Measurements from ENCODE around the gene OR14I1.

Gene OR14I1

DNA sequence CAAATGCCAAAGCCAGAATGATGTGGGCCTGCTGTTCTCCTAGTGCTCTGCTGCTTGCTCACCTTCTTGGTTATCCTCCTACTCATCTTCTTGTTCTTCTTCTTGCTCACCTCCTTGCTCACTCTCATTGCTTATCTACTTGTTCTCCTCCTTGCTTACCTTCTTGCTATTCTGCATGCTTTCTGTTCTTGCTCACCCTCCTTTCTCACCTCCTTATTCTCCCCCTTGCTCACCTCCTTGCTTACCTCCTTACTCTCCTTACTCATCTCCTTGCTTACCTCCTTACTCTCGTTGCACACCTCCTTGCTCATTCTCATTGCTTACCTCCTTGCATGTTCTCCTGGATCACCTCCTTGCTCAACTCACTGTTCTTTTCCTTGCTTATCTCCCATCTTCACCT is at the start of gene OR14I1:
Gene OR14I1 (minus strand): TSS at position 53 of the 400 bp plus-strand sequence.
- H3K4me3 Mint-ChIP-seq, result no peak within 1 kb of the TSS
- no peaks in the 10 kb centered on the region for H3K36me3 Mint-ChIP-seq (ENCODE audit: low read depth)
- intact Hi-C loops (cut with micrococcal nuclease), result loop anchor here (5.0 kb wide), 1 partner anchor 80 kb away; no protein-coding TSS in a partner anchor
- H3K27ac Mint-ChIP-seq, result no peak within 1 kb of the TSS
- peaks cover 6% of the 10 kb centered on the region for H3K4me1 Mint-ChIP-seq (ENCODE audit: low read depth)
- H3K27me3 Mint-ChIP-seq, result no peaks in the 10 kb centered on the region
- no peaks in the 10 kb centered on the region for H3K9me3 Mint-ChIP-seq

DNA sequence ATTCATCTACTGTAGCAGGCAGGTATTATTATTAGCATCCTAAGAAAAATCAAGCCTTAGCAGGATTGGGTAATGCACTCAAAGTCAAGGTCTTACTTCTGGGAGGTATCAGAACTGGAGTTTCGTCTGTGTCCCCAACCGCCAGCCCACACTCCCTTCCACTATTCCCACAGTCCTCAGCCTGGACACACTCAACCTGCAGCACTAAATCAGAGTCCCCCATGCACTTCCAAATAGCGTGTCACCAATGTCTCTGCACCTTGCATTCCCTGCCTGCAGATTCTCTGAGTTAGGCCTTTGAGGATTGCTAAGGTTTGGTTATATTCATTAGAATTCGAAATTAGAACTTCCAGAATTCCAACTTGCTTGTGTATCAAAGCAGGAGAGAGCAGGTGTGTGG is 49.1 kb upstream of the OR14I1 start:
- Mint-ChIP-seq H3K4me1 (ENCODE audit: low read depth) (peaks cover 11% of the 10 kb centered on the region), H3K27ac (no peak overlapping the region), H3K27me3 (no peaks in the 10 kb centered on the region), H3K9me3 (no peaks in the 10 kb centered on the region), H3K36me3 (ENCODE audit: low read depth) (no peaks in the 10 kb centered on the region), H3K4me3 (no peak overlapping the region)
- intact Hi-C loops (cut with micrococcal nuclease), result no loop called here

- no peaks in the 10 kb centered on the region for H3K27me3 Mint-ChIP-seq
- no peaks in the 10 kb centered on the region for H3K36me3 Mint-ChIP-seq (ENCODE audit: low read depth)
- H3K4me3 Mint-ChIP-seq, result no peak overlapping the region
- no peaks in the 10 kb centered on the region for H3K9me3 Mint-ChIP-seq
- intact Hi-C loops (cut with micrococcal nuclease), result no loop called here
- H3K27ac Mint-ChIP-seq, result no peak overlapping the region
- peaks cover 11% of the 10 kb centered on the region for H3K4me1 Mint-ChIP-seq (ENCODE audit: low read depth)
These were observed 48.6 kb upstream of the OR14I1 start for GRCh38 chr1:248751142-248751541.

DNA sequence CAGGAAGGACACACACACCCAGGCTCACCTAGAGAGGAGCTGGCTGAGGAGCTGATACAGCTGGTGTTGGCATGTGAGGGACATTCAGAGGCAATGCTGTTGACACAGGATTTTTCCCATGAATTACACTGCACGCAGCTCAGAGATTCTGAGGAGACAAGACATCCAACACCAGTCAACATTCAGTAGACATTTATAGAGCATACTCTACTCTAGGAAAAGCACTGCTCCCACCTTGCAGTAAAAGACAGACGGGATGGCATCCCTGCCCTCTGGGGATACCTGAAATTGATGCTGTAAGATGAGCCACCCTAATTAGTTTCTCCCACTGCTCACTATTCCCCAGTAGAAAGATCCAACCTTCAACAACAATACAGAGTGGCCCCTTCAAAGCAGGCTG is 47.9 kb upstream of the OR14I1 start:
- Mint-ChIP-seq H3K27me3 (no peaks in the 10 kb centered on the region), H3K4me1 (ENCODE audit: low read depth) (peaks cover 11% of the 10 kb centered on the region), H3K4me3 (no peak overlapping the region), H3K27ac (no peak overlapping the region), H3K9me3 (no peaks in the 10 kb centered on the region), H3K36me3 (ENCODE audit: low read depth) (no peaks in the 10 kb centered on the region)
- intact Hi-C loops (cut with micrococcal nuclease), result no loop called here

GRCh38 chr1:248748211-248748610 is 45.6 kb upstream of the OR14I1 start:
- H3K36me3 Mint-ChIP-seq (ENCODE audit: low read depth), result no peaks in the 10 kb centered on the region
- no peaks in the 10 kb centered on the region for H3K9me3 Mint-ChIP-seq
- no peak overlapping the region for H3K27ac Mint-ChIP-seq
- H3K27me3 Mint-ChIP-seq, result no peaks in the 10 kb centered on the region
- H3K4me3 Mint-ChIP-seq, result no peak overlapping the region
- peaks cover 11% of the 10 kb centered on the region for H3K4me1 Mint-ChIP-seq (ENCODE audit: low read depth)
- intact Hi-C loops (cut with micrococcal nuclease), result no loop called here

DNA sequence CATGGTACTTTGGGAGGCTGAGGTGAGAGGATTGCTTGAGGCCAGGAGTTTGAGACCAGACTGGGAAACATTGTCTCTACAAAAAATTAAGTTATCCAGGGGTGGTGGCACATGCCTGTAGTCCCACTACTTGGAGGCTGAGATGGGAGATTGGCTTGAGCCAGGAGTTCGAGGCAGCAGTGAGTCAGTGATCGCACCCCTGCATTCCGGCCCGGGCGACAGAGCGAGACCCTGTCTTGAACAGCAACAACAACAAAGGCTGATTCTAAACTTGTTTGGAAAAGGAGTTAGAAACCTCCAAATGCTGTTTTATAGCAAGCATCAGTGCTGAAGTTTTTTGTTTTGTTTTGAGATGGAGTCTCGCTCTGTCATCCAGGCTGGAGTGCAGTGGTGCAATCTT is 38.3 kb upstream of the OR14I1 start:
- Mint-ChIP-seq H3K27me3 (no peaks in the 10 kb centered on the region), H3K36me3 (ENCODE audit: low read depth) (no peaks in the 10 kb centered on the region)

GRCh38 chr1:248739572-248740205 is 37.1 kb upstream of the OR14I1 start:
- Mint-ChIP-seq H3K4me1 (ENCODE audit: low read depth) (peaks cover 26% of the 10 kb centered on the region), H3K36me3 (ENCODE audit: low read depth) (no peaks in the 10 kb centered on the region), H3K27ac (no peak overlapping the region), H3K4me3 (no peak overlapping the region), H3K27me3 (no peaks in the 10 kb centered on the region), H3K9me3 (peaks cover 9% of the 10 kb centered on the region)
- intact Hi-C loops (cut with micrococcal nuclease), result no loop called here

More for the DNA sequence above, 38.3 kb upstream of the OR14I1 start:
- intact Hi-C loops (cut with micrococcal nuclease), result no loop called here
- Mint-ChIP-seq H3K4me1 (ENCODE audit: low read depth) (peaks cover 26% of the 10 kb centered on the region), H3K4me3 (no peak overlapping the region), H3K9me3 (no peaks in the 10 kb centered on the region), H3K27ac (no peak overlapping the region)

GRCh38 chr1:248737457-248737856 is 34.9 kb upstream of the OR14I1 start:
- H3K4me1 Mint-ChIP-seq (ENCODE audit: low read depth), result peaks cover 43% of the 10 kb centered on the region
- no peak overlapping the region for H3K4me3 Mint-ChIP-seq
- peak overlapping the region; percentile 74 for H3K27ac Mint-ChIP-seq
- intact Hi-C loops (cut with micrococcal nuclease), result no loop called here
- no peaks in the 10 kb centered on the region for H3K27me3 Mint-ChIP-seq
- H3K36me3 Mint-ChIP-seq (ENCODE audit: low read depth), result no peaks in the 10 kb centered on the region
- peaks cover 9% of the 10 kb centered on the region for H3K9me3 Mint-ChIP-seq

GRCh38 chr1:248736977-248737376 is 34.4 kb upstream of the OR14I1 start:
- Mint-ChIP-seq H3K9me3 (peaks cover 9% of the 10 kb centered on the region), H3K4me1 (ENCODE audit: low read depth) (peaks cover 43% of the 10 kb centered on the region), H3K36me3 (ENCODE audit: low read depth) (no peaks in the 10 kb centered on the region), H3K27ac (peak overlapping the region; percentile 74), H3K4me3 (peak overlapping the region; percentile 49), H3K27me3 (no peaks in the 10 kb centered on the region)
- intact Hi-C loops (cut with micrococcal nuclease), result no loop called here

DNA sequence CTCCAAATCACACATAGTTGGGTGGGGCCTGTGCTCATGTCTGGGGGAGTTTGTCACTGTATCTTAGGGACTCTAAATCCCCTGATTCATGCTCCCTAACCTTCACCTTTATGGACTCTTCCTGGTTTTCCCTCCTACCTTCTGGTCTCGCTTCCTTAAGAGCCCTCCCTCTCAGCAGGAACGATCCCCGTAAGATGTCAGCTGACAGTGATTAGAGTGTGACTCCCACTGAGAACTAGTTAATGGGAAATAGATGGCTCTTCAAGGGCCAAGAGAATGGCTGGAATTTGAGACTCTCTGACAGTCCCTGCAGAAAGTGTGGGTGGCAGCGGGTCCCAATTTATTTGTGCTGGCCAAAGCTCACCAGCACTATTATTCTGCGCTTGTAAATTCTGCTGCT is 31.0 kb upstream of the OR14I1 start:
- Mint-ChIP-seq H3K27ac (no peak overlapping the region), H3K9me3 (peaks cover 9% of the 10 kb centered on the region), H3K27me3 (no peaks in the 10 kb centered on the region), H3K4me1 (ENCODE audit: low read depth) (peaks cover 28% of the 10 kb centered on the region), H3K4me3 (no peak overlapping the region), H3K36me3 (ENCODE audit: low read depth) (no peaks in the 10 kb centered on the region)
- intact Hi-C loops (cut with micrococcal nuclease), result no loop called here

DNA sequence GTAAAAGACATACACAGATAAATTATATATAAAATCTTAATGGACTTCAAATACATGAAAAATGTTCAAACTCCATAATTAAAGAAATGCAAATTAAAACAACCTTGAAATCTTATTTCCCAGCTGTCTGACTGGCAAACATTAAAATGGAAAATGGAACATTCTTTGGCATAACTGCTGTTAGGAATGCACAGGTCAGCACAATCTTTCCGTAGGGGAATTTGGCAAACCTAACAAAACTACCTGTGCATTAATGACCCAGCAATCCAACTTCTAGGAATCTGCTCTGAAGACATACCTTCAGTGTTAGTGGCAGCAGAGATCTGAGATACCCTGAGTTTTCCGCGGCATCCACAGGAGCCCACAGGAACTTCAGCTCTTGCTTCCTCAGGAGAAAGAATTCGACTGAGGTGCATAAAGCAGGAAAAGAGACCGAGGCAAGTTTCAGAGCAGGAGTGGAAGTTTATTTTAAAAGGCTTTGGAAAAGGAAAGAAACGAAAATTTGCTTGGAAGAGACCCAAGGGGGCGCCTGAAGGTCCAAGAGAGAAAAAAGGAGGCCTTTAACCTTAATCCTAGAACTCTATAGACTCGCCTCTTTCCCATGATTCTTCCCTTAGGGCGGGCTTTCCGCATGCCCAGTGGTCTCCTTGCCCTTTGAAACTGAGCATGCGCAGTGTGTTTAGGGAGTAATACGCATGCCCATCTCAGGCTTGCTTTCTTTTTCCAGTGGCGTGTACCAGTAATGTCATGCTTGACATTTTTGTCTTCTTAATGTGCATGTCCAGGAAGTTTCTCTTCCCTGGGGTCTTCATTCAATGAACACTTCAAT is 28.2 kb upstream of the OR14I1 start:
- peaks cover 17% of the 10 kb centered on the region for H3K4me1 Mint-ChIP-seq (ENCODE audit: low read depth)

GRCh38 chr1:248714248-248714647 is 11.7 kb upstream of the OR14I1 start:
- intact Hi-C loops (cut with micrococcal nuclease), result no loop called here
- Mint-ChIP-seq H3K36me3 (ENCODE audit: low read depth) (peaks cover 7% of the 10 kb centered on the region), H3K27me3 (peaks cover 2% of the 10 kb centered on the region), H3K27ac (no peak overlapping the region), H3K9me3 (peaks cover 42% of the 10 kb centered on the region), H3K4me3 (no peak overlapping the region), H3K4me1 (ENCODE audit: low read depth) (peaks cover 27% of the 10 kb centered on the region)

More for the DNA sequence above, 28.2 kb upstream of the OR14I1 start:
- intact Hi-C loops (cut with micrococcal nuclease), result no loop called here
- H3K9me3 Mint-ChIP-seq, result peaks cover 9% of the 10 kb centered on the region
- no peaks in the 10 kb centered on the region for H3K36me3 Mint-ChIP-seq (ENCODE audit: low read depth)
- no peak overlapping the region for H3K27ac Mint-ChIP-seq
- no peak overlapping the region for H3K4me3 Mint-ChIP-seq
- H3K27me3 Mint-ChIP-seq, result no peaks in the 10 kb centered on the region

DNA sequence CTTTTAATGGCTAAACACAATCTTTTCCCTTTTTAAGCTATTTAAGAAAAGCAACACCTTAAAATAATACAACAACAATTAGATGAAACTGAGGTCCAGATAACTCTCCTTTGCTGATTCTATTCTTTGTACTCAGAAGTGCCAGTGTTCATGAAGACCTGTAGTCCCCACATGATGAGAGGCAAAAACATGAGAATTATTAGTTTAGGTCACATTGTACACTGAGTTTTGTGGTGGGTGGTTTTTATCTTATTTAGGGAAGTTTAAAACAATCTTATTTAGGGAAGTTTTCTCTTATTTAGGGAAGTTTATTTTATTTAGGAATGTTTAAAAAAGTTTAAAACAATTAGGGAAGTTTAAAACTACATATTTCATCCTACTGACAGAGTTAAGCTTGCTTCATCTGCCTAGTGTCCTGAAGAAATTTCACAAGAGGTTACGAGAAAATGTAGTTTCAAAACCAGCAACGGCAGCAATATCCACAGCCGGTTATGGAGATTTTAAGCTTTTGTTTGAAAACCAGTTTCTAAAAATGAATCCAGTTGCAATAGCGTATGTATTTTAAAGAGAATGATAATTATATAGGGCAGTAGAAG is 7.8 kb upstream of the OR14I1 start:
- peaks cover 26% of the 10 kb centered on the region for H3K9me3 Mint-ChIP-seq
- H3K4me1 Mint-ChIP-seq (ENCODE audit: low read depth), result peaks cover 41% of the 10 kb centered on the region
- H3K4me3 Mint-ChIP-seq, result peak overlapping the region; percentile 52
- intact Hi-C loops (cut with micrococcal nuclease), result no loop called here
- H3K36me3 Mint-ChIP-seq (ENCODE audit: low read depth), result peaks cover 7% of the 10 kb centered on the region
- peak overlapping the region; percentile 42 for H3K27ac Mint-ChIP-seq
- H3K27me3 Mint-ChIP-seq, result peaks cover 2% of the 10 kb centered on the region

DNA sequence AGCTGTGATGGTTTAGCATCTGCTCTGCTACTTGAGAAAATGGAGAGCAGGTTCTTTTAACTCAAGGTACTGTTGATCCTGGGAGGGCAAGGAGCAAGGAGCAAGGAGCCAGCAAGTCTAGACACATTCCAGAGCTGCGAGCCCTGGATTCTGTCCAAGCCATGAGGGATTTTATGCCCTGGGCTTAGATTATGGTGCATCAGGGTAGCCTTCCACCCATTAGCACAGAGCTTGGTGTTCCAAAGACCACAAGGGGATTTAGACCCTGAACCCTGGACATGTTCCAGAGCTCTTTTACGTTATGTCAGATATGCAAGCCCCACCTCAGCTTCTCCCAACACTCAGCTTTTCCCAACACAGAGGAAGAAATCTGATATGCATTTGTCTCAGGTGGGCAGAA is 2.0 kb upstream of the OR14I1 start:
- H3K27me3 Mint-ChIP-seq, result no peaks in the 10 kb centered on the region
- H3K4me3 Mint-ChIP-seq, result no peak overlapping the region
- H3K36me3 Mint-ChIP-seq (ENCODE audit: low read depth), result no peaks in the 10 kb centered on the region
- no peak overlapping the region for H3K27ac Mint-ChIP-seq
- peaks cover 17% of the 10 kb centered on the region for H3K4me1 Mint-ChIP-seq (ENCODE audit: low read depth)
- intact Hi-C loops (cut with micrococcal nuclease), result loop anchor here (2.0 to 5.0 kb wide), 2 partner anchors 82 to 102 kb away; no protein-coding TSS in a partner anchor
- no peaks in the 10 kb centered on the region for H3K9me3 Mint-ChIP-seq
